Loucy (cell line): ENCODE data around the gene KY.

ENCODE experiments used
- H2AFZ ChIP-seq: fragments of 200-600 bp; sonication (generic); 2 replicates; pipeline ENCODE4 v1.6.0; 2016; ENCODE audit warnings: antibody characterized with exemption, mild to moderate bottlenecking, low read length, moderate library complexity
- H3F3A ChIP-seq: fragments of 200-600 bp; 2 replicates; pipeline ENCODE4 v1.6.0; 2016; ENCODE audit warnings: antibody characterized with exemption, low read depth, mild to moderate bottlenecking
- H3K27me3 ChIP-seq: fragments of 200-600 bp; sonication (generic); 2 replicates; pipeline ENCODE4 v1.6.1; 2014; ENCODE audit warnings: low read length, mild to moderate bottlenecking; ENCODE audit not compliant: insufficient read depth, poor library complexity, severe bottlenecking
- H3K36me3 ChIP-seq: fragments of 200-600 bp; sonication (generic); 2 replicates; pipeline ENCODE4 v1.6.1; 2016; ENCODE audit warnings: low read length; ENCODE audit not compliant: insufficient read depth
- H3K4me1 ChIP-seq: fragments of 200-600 bp; sonication (generic); 2 replicates; pipeline ENCODE4 v1.5.1; 2014; ENCODE audit warnings: low read length, mild to moderate bottlenecking; ENCODE audit not compliant: insufficient read depth, poor library complexity, severe bottlenecking
- H3K4me2 ChIP-seq: fragments of 200-600 bp; sonication (generic); 2 replicates; pipeline ENCODE4 v1.6.0; 2014; ENCODE audit warnings: antibody characterized with exemption, low read length, low read depth, mild to moderate bottlenecking; ENCODE audit not compliant: poor library complexity, severe bottlenecking
- H3K4me3 ChIP-seq: fragments of 200-600 bp; sonication (generic); 2 replicates; pipeline ENCODE4 v1.5.1; 2014; ENCODE audit warnings: low read length, mild to moderate bottlenecking, mixed read lengths; ENCODE audit not compliant: poor library complexity, severe bottlenecking
- H3K79me2 ChIP-seq: fragments of 200-600 bp; sonication (generic); 2 replicates; pipeline ENCODE4 v1.6.1; 2014; ENCODE audit warnings: low read length; ENCODE audit not compliant: insufficient read depth
- H3K9ac ChIP-seq: fragments of 200-600 bp; sonication (generic); 2 replicates; pipeline ENCODE4 v1.6.0; 2014; ENCODE audit warnings: mild to moderate bottlenecking, low read depth, low read length, moderate library complexity; ENCODE audit not compliant: poor library complexity, severe bottlenecking
- H3K9me2 ChIP-seq: fragments of 200-600 bp; sonication (generic); replicated peaks from 2 replicates; pipeline ENCODE4 v1.6.1; 2016; ENCODE audit warnings: low read depth, low read length, mixed read lengths
- H3K9me3 ChIP-seq: fragments of 200-600 bp; sonication (generic); 2 replicates; pipeline ENCODE4 v1.6.1; 2014; ENCODE audit warnings: mild to moderate bottlenecking, antibody characterized with exemption, low read length, low read depth; ENCODE audit not compliant: insufficient read depth
- H4K20me1 ChIP-seq: fragments of 200-600 bp; sonication (generic); 2 replicates; pipeline ENCODE4 v1.6.0; 2014; ENCODE audit warnings: antibody characterized with exemption, low read length, mild to moderate bottlenecking; ENCODE audit not compliant: insufficient read depth, poor library complexity, severe bottlenecking
- EZH2phosphoT487 ChIP-seq: fragments of 200-600 bp; IDR thresholded peaks from 2 replicates; pipeline ENCODE4 v1.6.1; 2018; ENCODE audit warnings: antibody characterized with exemption, mild to moderate bottlenecking, moderate library complexity, borderline replicate concordance
- TF ChIP-seq, protein P1 (sequence below): fragments of 200-600 bp; sonication (generic); conservative IDR thresholded peaks from 2 replicates; pipeline ENCODE4 v1.5.1; 2014; ENCODE audit warnings: mild to moderate bottlenecking, antibody characterized with exemption, low read length

KY gene

DNA sequence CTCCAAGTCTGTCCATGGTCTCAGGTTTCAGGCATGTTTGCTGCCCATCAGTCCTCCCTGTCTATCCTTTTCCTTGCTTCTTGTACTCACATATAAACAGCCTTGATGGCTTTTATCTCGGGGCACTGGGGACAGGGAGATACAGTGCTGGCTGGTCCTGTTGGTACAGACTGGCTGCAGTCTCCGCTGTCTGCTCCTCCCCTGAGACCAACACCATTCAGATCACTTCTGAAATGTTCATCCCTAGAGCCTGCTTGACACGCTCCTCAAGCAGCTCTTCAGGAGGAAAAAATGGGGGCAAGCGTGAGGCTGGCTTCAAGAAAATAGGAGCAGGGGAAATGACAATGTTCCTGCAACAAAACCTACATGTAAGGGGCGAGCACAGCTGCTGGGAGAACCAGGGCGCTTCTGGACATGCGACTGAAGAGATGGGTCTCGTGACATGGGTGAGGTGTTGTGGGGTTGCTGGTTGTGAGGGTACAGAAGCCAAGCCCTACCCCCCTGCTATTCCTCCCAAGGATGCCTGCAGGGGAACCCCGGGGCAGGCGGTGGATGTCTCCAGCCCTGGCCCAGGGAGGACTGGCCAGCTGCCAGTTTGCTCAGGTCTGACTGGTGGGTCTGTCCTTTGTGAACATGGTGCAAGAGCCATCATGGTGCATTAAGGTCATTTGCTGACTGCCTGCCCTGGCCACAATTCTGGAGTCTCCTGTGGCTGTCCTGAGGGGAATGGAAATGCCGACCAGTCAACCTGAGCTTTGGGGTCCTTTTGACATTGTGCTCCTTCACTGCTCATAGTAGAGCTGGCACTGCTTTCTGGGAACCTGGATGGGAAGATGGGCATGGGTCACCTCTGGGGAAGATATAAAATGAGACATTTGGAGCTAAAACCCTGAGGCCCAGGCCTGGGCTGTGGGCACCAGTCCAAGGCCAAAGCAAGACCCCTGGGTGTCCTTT, 40.1 kb downstream of the KY start:
- Histone ChIP-seq H3K27me3 (no peaks in the 10 kb centered on the region), H3K36me3 (no peaks in the 10 kb centered on the region), H3K9me3 (no peaks in the 10 kb centered on the region), H3F3A (no peaks in the 10 kb centered on the region), H3K9me2 (no peaks in the 10 kb centered on the region), H2AFZ (no peak overlapping the region), H3K79me2 (no peaks in the 10 kb centered on the region), H4K20me1 (no peaks in the 10 kb centered on the region), H3K4me1 (peaks cover 7% of the 10 kb centered on the region), H3K4me3 (no peak overlapping the region), H3K4me2 (no peak overlapping the region), H3K9ac (no peak overlapping the region)
- no peak for TF ChIP-seq EZH2phosphoT487
- TF ChIP-seq, protein P1, sequence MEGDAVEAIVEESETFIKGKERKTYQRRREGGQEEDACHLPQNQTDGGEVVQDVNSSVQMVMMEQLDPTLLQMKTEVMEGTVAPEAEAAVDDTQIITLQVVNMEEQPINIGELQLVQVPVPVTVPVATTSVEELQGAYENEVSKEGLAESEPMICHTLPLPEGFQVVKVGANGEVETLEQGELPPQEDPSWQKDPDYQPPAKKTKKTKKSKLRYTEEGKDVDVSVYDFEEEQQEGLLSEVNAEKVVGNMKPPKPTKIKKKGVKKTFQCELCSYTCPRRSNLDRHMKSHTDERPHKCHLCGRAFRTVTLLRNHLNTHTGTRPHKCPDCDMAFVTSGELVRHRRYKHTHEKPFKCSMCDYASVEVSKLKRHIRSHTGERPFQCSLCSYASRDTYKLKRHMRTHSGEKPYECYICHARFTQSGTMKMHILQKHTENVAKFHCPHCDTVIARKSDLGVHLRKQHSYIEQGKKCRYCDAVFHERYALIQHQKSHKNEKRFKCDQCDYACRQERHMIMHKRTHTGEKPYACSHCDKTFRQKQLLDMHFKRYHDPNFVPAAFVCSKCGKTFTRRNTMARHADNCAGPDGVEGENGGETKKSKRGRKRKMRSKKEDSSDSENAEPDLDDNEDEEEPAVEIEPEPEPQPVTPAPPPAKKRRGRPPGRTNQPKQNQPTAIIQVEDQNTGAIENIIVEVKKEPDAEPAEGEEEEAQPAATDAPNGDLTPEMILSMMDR, result no peak

DNA sequence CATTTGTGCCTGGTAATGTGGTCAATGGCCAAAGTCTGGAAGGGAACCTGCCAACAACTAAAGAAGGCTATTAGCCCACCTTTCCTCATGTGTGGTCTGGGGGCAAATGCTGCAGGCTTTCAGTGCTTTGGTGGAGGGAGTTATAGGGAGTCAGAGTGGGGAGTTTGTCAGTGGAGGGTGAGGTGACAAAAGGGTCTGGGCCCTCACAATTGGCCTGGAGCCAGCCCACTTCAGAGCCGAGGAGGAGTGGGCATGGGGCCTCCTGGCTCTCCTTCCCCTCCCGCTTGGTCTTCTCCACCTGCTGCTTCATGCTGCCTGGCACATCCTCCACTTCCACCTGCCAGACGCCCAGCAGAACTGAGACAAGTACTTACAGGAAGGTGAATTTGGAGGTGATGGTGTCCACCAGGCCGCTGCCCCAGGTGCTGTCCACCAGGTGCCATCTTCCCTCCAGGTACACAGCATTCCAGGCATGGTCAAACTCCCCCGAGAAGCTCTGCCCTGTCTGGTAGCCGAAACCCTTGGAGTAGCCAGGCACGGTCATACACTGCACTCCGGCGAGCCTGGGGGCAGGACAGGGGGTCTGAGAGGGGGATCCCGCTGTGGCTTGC, 40.9 kb downstream of the KY start:
- Histone ChIP-seq H3K27me3 (no peaks in the 10 kb centered on the region), H3K4me2 (no peak overlapping the region), H3K4me3 (no peak overlapping the region), H3K36me3 (no peaks in the 10 kb centered on the region), H3F3A (no peaks in the 10 kb centered on the region), H3K9ac (no peak overlapping the region), H3K4me1 (peaks cover 7% of the 10 kb centered on the region), H4K20me1 (no peaks in the 10 kb centered on the region), H3K9me2 (no peaks in the 10 kb centered on the region), H3K9me3 (no peaks in the 10 kb centered on the region), H2AFZ (no peak overlapping the region), H3K79me2 (no peaks in the 10 kb centered on the region)
- TF ChIP-seq, protein P1, result no peak
- no peak for TF ChIP-seq EZH2phosphoT487

DNA sequence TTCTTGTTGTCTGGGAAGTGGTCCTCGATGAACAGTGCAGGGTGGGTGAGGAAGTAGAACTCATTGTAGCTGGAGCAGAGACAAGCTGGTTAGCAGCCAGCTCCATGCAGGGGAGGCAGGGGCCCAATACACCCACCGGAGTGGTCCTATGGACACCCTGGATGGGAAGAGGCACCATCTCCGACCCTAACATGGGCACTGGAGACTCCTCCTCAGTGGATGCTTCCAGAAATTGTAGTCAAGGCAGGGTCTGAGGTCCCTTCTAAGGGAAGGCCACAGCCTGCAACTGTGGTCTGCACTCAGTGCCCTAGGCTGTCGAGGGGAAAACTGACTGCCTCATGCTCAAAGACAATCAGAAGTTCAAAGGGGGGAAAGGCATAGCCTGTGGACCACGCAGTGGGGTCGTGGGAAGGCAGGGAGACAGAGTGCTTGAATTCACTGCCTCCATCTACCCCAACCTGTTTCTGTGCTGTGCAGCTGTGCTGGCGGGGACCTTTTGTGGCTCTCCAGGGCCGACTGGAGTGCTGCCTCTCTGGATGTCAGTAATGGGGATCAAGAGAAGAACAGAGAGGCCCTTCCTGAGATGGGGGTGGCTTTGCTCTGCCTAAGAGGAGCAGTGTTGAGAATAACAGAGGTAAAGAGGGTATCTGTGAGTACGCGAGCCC, 41.9 kb downstream of the KY start:
- H3F3A ChIP-seq, result no peaks in the 10 kb centered on the region
- H3K9ac ChIP-seq, result no peak overlapping the region
- no peaks in the 10 kb centered on the region for H3K27me3 ChIP-seq
- H4K20me1 ChIP-seq, result no peaks in the 10 kb centered on the region
- no peaks in the 10 kb centered on the region for H3K79me2 ChIP-seq
- no peak overlapping the region for H2AFZ ChIP-seq
- no peaks in the 10 kb centered on the region for H3K9me3 ChIP-seq
- no peaks in the 10 kb centered on the region for H3K36me3 ChIP-seq
- H3K4me3 ChIP-seq, result no peak overlapping the region
- TF ChIP-seq EZH2phosphoT487, result no peak
- TF ChIP-seq, protein P1, result no peak
- H3K4me2 ChIP-seq, result no peak overlapping the region
- H3K9me2 ChIP-seq, result no peaks in the 10 kb centered on the region
- peaks cover 7% of the 10 kb centered on the region for H3K4me1 ChIP-seq
